ENCODE results near the gene AVEN. TPM values are rescaled to one million over a fixed set of nuclear protein-coding genes. Genes with fewer than 3 reads are reported as not detected.

AVEN gene
- total and polyA plus RNA-seq, 2 donors (not counting 1 experiment from before 2014, with no cell fraction given), result 16.0 to 19.2 TPM

- Histone ChIP-seq H3K4me3 (replicated peaks in 1 of 4; ENCODE audit: control extremely low read depth in 1 of 4, insufficient read depth in 1 of 4, low read depth in 3 of 4, low read length in 4 of 4) (no peak overlapping the region), H3K27ac (ENCODE audit: insufficient read depth, low read length) (no peak overlapping the region), H3K27me3 (ENCODE audit: control insufficient read depth, insufficient read depth, low read length) (no peaks in the 10 kb centered on the region), H3K9ac (ENCODE audit: insufficient read depth, low read length) (no peak overlapping the region), H3K36me3 (ENCODE audit: control insufficient read depth, insufficient read depth, low read length) (no peaks in the 10 kb centered on the region), H4K20me1 (ENCODE audit: control insufficient read depth, extremely low read depth, insufficient read depth, low read length) (no peaks in the 10 kb centered on the region), H3K9me3 (ENCODE audit: control insufficient read depth, insufficient read depth, low read depth, low read length) (no peaks in the 10 kb centered on the region), H2AFZ (ENCODE audit: low read length) (no peak overlapping the region), H3K4me1 (ENCODE audit: control insufficient read depth, extremely low read depth, insufficient read depth, low read length) (no peaks in the 10 kb centered on the region), H3K79me2 (ENCODE audit: control insufficient read depth, insufficient read depth, low read length) (no peaks in the 10 kb centered on the region), H3K4me2 (ENCODE audit: extremely low read depth, insufficient read depth, low read length) (no peak overlapping the region)
- no peak for DNase-seq (ENCODE audit: low read depth in 2 of 2)
- TF ChIP-seq EZH2 (IDR thresholded peaks at IDR 0.05; ENCODE audit: low read length, missing control alignments) (no peak), CTCF (conservative IDR thresholded peaks at IDR 0.05 in 1 of 2, IDR thresholded peaks at IDR 0.05 in 1 of 2; ENCODE audit: low read depth in 1 of 2, low read length in 2 of 2) (no peak)
Measured at GRCh38 chr15:33968821-33969220, 70.2 kb downstream of the AVEN start.

- TF ChIP-seq CTCF (conservative IDR thresholded peaks at IDR 0.05 in 1 of 2, IDR thresholded peaks at IDR 0.05 in 1 of 2; ENCODE audit: low read depth in 1 of 2, low read length in 2 of 2), result no peak
- TF ChIP-seq EZH2 (IDR thresholded peaks at IDR 0.05; ENCODE audit: low read length, missing control alignments), result no peak
- Histone ChIP-seq H3K79me2 (ENCODE audit: control insufficient read depth, insufficient read depth, low read length) (no peaks in the 10 kb centered on the region), H3K27ac (ENCODE audit: insufficient read depth, low read length) (no peak within 1 kb of the TSS), H3K27me3 (ENCODE audit: control insufficient read depth, insufficient read depth, low read length) (no peaks in the 10 kb centered on the region), H2AFZ (ENCODE audit: low read length) (no peak within 1 kb of the TSS), H3K9me3 (ENCODE audit: control insufficient read depth, insufficient read depth, low read depth, low read length) (no peaks in the 10 kb centered on the region), H3K9ac (ENCODE audit: insufficient read depth, low read length) (no peak within 1 kb of the TSS), H3K4me3 (replicated peaks in 1 of 4; ENCODE audit: control extremely low read depth in 1 of 4, insufficient read depth in 1 of 4, low read depth in 3 of 4, low read length in 4 of 4) (no peak within 1 kb of the TSS), H3K36me3 (ENCODE audit: control insufficient read depth, insufficient read depth, low read length) (no peaks in the 10 kb centered on the region), H3K4me2 (ENCODE audit: extremely low read depth, insufficient read depth, low read length) (no peak within 1 kb of the TSS), H3K4me1 (ENCODE audit: control insufficient read depth, extremely low read depth, insufficient read depth, low read length) (no peaks in the 10 kb centered on the region), H4K20me1 (ENCODE audit: control insufficient read depth, extremely low read depth, insufficient read depth, low read length) (no peaks in the 10 kb centered on the region)
- no peak for DNase-seq (ENCODE audit: low read depth in 2 of 2)
Measured at GRCh38 chr15:33968224-33968623, 70.8 kb downstream of the AVEN start, which contains the start of gene CHRM5. Gene CHRM5, plus strand, starts transcription at chr15:33968497. Its CDS starts 94,221 bp downstream, at chr15:34062718.

- no peak overlapping the region for H3K27ac ChIP-seq (ENCODE audit: insufficient read depth, low read length)
- no peak overlapping the region for H3K9ac ChIP-seq (ENCODE audit: insufficient read depth, low read length)
- TF ChIP-seq EZH2 (IDR thresholded peaks at IDR 0.05; ENCODE audit: low read length, missing control alignments) (no peak), CTCF (conservative IDR thresholded peaks at IDR 0.05 in 1 of 2, IDR thresholded peaks at IDR 0.05 in 1 of 2; ENCODE audit: low read depth in 1 of 2, low read length in 2 of 2) (no peak)
- no peak overlapping the region for H2AFZ ChIP-seq (ENCODE audit: low read length)
- H3K27me3 ChIP-seq (ENCODE audit: control insufficient read depth, insufficient read depth, low read length), result no peaks in the 10 kb centered on the region
- no peaks in the 10 kb centered on the region for H3K9me3 ChIP-seq (ENCODE audit: control insufficient read depth, insufficient read depth, low read depth, low read length)
- no peaks in the 10 kb centered on the region for H3K79me2 ChIP-seq (ENCODE audit: control insufficient read depth, insufficient read depth, low read length)
- H3K4me3 ChIP-seq (replicated peaks in 1 of 4; ENCODE audit: control extremely low read depth in 1 of 4, insufficient read depth in 1 of 4, low read depth in 3 of 4, low read length in 4 of 4), result no peak overlapping the region
- peak in 1 of 2 donors; percentile 64 for DNase-seq (ENCODE audit: low read depth in 2 of 2)
- no peaks in the 10 kb centered on the region for H3K36me3 ChIP-seq (ENCODE audit: control insufficient read depth, insufficient read depth, low read length)
- no peaks in the 10 kb centered on the region for H3K4me1 ChIP-seq (ENCODE audit: control insufficient read depth, extremely low read depth, insufficient read depth, low read length)
- no peaks in the 10 kb centered on the region for H4K20me1 ChIP-seq (ENCODE audit: control insufficient read depth, extremely low read depth, insufficient read depth, low read length)
- no peak overlapping the region for H3K4me2 ChIP-seq (ENCODE audit: extremely low read depth, insufficient read depth, low read length)
Measured at GRCh38 chr15:33964665-33965040, 74.4 kb downstream of the AVEN start.
